ENCODE results near the gene STMN3.
A peak's percentile ranks its signal among the peaks of the same experiment; 100 is the strongest.
"Not testable (repeated sequence)": the region's sequence is repeated elsewhere in the genome, so short reads cannot be mapped to it uniquely, and the experiment has no call there.

The STMN3 gene

GRCh38 chr20:63641146-63641791 lies 12.0 kb downstream of the STMN3 start:
- DNase-seq, result peak in 1 of 2 donors; percentile 71
- Mint-ChIP-seq H3K9me3 (no peaks in the 10 kb centered on the region), H3K4me3 (peak overlapping the region; percentile 69 to 79), H3K27ac (peak overlapping the region in 1 of 2 donors; percentile 93), H3K4me1 (peaks cover 51% of the 10 kb centered on the region), H3K27me3 (no peaks in the 10 kb centered on the region)
- ATAC-seq, result peak; percentile 45

DNA sequence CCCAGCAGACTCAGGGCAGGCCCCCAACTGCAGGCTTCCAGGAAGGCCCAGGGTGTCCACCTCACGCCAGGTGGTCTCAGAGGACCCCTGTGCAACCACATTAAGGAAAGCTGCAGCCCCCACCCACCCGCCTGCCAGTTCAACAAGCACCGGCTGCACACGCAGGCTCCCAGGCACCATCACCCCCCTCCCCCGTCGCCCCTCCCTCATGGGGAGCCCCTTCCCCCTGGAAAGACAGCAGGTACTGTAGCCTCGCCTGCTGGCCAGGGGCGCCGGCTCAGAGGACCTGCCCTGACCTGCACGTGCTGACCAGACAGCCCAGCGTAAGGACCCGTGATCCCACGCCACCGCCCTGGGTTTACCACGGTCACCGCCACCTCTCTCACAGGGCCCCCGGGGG lies 12.5 kb downstream of the STMN3 start:
- not testable (repeated sequence) for H3K27me3 Mint-ChIP-seq, H3K27ac Mint-ChIP-seq, ATAC-seq, H3K9me3 Mint-ChIP-seq
- H3K4me1 Mint-ChIP-seq, result peaks cover 56% of the 10 kb centered on the region
- peak overlapping the region; percentile 72 to 100 for H3K4me3 Mint-ChIP-seq
- DNase-seq, result peak in 1 of 2 donors; percentile 26

DNA sequence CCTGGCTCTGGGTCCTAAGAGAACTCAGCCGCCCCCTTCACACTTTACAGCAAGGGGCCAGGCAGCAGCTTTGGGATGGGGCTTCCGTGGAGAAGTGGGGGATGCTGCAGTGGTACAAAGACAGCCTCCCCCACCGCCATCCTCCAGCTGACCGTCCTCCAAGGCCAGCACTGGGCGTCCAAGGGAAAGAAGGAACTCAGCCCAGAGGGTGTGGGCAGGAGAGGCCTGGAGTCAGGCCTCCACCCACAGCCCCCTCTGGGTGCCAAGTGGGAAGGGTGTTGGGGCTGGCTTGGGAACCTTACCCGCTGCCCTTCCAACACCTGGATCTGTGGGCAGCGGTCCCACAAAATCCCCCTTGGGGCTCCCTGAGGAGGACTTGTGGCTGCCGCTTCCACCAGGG lies 13.1 kb downstream of the STMN3 start:
- Mint-ChIP-seq H3K27ac (peak overlapping the region; percentile 67 to 69), H3K4me3 (peak overlapping the region; percentile 99 to 100), H3K9me3 (no peaks in the 10 kb centered on the region), H3K27me3 (no peaks in the 10 kb centered on the region), H3K4me1 (peaks cover 62% of the 10 kb centered on the region)
- DNase-seq (no peak), ATAC-seq (no peak)

DNA sequence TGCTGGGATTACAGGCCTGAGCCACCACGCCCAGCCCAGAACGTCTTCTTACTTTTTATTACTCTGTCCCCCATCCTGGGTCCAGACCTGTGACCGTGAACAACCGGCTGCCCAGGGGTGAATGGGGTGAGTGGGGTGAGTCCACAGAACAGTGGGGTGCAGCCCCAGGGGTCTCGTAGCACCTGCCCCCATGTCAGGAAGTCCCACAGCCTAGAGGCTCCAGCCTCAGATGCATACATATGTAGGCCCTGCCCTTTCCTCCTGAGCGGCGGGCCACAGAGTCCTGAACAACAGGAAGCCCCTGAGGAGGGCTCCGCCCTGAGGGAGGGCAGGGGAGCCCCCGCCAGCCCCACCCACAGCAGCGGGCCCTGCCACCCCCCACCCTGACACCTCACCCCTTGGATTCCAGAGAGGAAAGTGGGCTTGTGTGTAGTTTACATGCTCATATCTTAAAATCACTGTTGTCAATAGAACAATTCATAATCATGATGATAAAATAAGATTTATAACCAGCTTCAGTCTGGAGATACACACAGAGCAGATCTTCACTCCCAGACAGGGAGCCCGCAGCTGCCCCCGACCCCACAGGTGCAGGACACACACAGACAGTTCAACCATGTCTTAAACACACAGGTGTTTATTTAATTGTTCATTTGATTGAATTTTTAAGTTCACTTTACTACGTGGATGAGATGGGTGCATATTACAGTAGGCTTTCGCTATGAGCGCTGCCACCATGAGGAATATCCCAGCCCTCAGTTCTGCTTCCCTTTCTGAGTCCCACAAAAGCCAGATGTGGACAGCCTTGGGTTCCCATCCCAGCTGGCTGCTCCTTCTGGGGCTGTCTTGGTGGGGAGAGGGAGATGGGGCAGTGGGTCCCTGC lies 13.9 kb downstream of the STMN3 start:
- Mint-ChIP-seq H3K4me1 (peaks cover 69% of the 10 kb centered on the region), H3K4me3 (peak overlapping the region; percentile 99 to 100), H3K9me3 (no peaks in the 10 kb centered on the region), H3K27me3 (no peaks in the 10 kb centered on the region), H3K27ac (peak overlapping the region; percentile 99)
- ATAC-seq (peak; percentile 70), DNase-seq (peak; percentile 71 to 81)

GRCh38 chr20:63636752-63637628 lies 16.2 kb downstream of the STMN3 start:
- Mint-ChIP-seq H3K4me3 (peak overlapping the region in 1 of 2 donors; percentile 62), H3K27ac (peak overlapping the region in 1 of 2 donors; percentile 67), H3K4me1 (peaks cover 68% of the 10 kb centered on the region), H3K27me3 (no peaks in the 10 kb centered on the region), H3K9me3 (no peaks in the 10 kb centered on the region)
- DNase-seq (peak in 1 of 2 donors; percentile 38), ATAC-seq (no peak)

GRCh38 chr20:63635431-63636141 lies 17.6 kb downstream of the STMN3 start:
- H3K9me3 Mint-ChIP-seq, result no peaks in the 10 kb centered on the region
- ATAC-seq (peak; percentile 86), DNase-seq (peak; percentile 63 to 80)
- H3K27me3 Mint-ChIP-seq, result no peaks in the 10 kb centered on the region
- H3K4me3 Mint-ChIP-seq, result peak overlapping the region; percentile 41 to 76
- peaks cover 78% of the 10 kb centered on the region for H3K4me1 Mint-ChIP-seq
- peak overlapping the region; percentile 78 to 80 for H3K27ac Mint-ChIP-seq

GRCh38 chr20:63633732-63634131 lies 19.5 kb downstream of the STMN3 start:
- DNase-seq (no peak), ATAC-seq (no peak)
- no peak overlapping the region for H3K4me3 Mint-ChIP-seq
- H3K27me3 Mint-ChIP-seq, result no peaks in the 10 kb centered on the region
- peaks cover 76% of the 10 kb centered on the region for H3K4me1 Mint-ChIP-seq
- peak overlapping the region in 1 of 2 donors; percentile 63 for H3K27ac Mint-ChIP-seq
- H3K9me3 Mint-ChIP-seq, result no peaks in the 10 kb centered on the region

DNA sequence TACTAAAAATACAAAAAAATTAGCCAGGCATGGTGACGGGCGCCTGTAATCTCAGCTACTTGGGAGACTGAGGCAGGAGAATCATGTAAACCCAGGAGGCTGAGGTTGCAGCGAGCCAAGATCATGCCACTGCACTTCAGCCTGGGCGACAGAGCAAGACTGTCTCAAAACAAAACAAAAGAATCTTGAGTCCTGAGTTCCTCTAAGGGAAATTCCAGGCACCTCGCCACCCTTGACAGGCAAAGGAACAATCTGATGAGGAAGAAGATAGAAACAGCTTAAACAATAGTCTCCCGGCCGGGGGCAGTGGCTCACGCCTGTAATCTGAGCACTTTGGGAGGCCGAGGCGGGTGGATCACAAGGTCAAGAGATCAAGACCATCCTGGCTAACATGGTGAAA lies 21.8 kb downstream of the STMN3 start:
- not testable (repeated sequence) for H3K4me3 Mint-ChIP-seq, DNase-seq, H3K9me3 Mint-ChIP-seq, ATAC-seq, H3K27ac Mint-ChIP-seq, H3K27me3 Mint-ChIP-seq
- peaks cover 62% of the 10 kb centered on the region for H3K4me1 Mint-ChIP-seq

DNA sequence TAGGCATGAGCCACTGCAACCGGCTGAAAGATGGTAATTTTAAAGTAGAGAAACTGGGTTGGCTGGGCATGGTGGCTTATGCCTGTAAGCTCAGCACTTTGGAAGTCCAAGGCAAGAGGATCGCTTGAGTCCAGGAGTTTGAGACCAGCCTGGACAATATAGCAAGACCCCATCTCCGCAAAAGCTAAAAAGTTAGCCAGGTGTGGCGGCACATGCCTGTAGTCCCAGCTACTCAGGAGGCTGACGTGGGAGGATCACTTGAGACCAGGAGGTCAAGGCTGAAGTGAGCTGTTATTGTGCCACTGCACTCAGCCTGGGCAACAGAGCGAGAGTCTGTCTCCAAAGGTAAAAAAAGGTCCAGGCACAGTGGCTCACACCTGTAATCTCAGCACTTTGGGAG lies 22.3 kb downstream of the STMN3 start:
- H3K4me1 Mint-ChIP-seq, result peaks cover 60% of the 10 kb centered on the region
- H3K9me3 Mint-ChIP-seq, result not testable (repeated sequence)

GRCh38 chr20:63628246-63628975 lies 24.8 kb downstream of the STMN3 start:
- Mint-ChIP-seq H3K27me3 (no peaks in the 10 kb centered on the region), H3K9me3 (no peaks in the 10 kb centered on the region), H3K27ac (peak overlapping the region; percentile 94 to 99), H3K4me3 (peak overlapping the region; percentile 91 to 98), H3K4me1 (peaks cover 48% of the 10 kb centered on the region)
- DNase-seq (peak; percentile 69 to 77), ATAC-seq (peak; percentile 67)

More for the DNA sequence above, 22.3 kb downstream of the STMN3 start:
- not testable (repeated sequence) for H3K27me3 Mint-ChIP-seq, ATAC-seq, H3K27ac Mint-ChIP-seq, H3K4me3 Mint-ChIP-seq, DNase-seq

- Mint-ChIP-seq H3K27me3 (no peaks in the 10 kb centered on the region), H3K27ac (peak overlapping the region; percentile 94 to 99), H3K4me1 (peaks cover 49% of the 10 kb centered on the region), H3K9me3 (no peaks in the 10 kb centered on the region), H3K4me3 (peak overlapping the region; percentile 91 to 98)
- ATAC-seq (peak; percentile 17), DNase-seq (no peak)
Measured at GRCh38 chr20:63627751-63628245, 25.4 kb downstream of the STMN3 start.

GRCh38 chr20:63627129-63627750 lies 26.0 kb downstream of the STMN3 start:
- DNase-seq (peak; percentile 94 to 95), ATAC-seq (peak; percentile 86)
- Mint-ChIP-seq H3K9me3 (no peaks in the 10 kb centered on the region), H3K4me1 (peaks cover 51% of the 10 kb centered on the region), H3K27me3 (no peaks in the 10 kb centered on the region), H3K4me3 (peak overlapping the region; percentile 91 to 98), H3K27ac (peak overlapping the region; percentile 89 to 94)

DNA sequence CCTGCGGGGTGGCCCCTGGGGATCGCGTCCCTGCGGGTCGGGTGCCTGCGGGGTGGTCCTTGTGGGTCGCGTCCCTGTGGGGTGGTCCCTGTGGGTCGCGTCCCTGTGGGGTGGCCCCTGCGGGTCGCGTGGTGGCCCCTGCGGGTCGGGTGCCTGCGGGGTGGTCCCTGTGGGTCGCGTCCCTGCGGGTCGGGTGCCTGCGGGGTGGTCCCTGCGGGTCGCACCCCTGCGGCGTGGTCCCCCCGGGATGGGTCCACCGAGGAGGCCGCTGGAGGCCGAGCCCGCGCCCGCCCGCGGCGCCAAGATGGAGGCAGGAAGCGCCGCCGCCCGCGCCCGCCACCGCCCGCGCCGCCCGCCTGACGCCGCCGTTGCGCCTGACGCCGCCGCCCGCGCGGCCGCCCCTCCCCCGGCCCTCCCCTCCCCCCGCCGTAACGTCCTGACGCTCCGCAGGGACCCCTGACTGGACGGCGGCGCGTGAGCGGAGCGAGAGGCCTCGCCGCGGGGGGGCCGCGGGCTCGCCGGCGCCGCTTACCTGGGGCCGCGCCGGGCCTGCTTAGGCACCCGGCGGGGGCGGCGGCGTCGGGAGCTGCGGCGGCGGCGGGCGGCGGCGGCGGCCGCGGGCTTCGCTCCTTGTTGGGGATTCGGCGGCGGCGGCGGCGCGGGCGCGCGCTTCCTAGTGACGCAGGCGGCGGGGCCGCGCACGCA lies 26.6 kb downstream of the STMN3 start, which contains the start of gene GMEB2:
GMEB2 (minus strand) TSS at position 678 of the 705 bp plus-strand sequence. CDS start 7,704 bp downstream, outside the sequence.
- no peaks in the 10 kb centered on the region for H3K9me3 Mint-ChIP-seq
- no peaks in the 10 kb centered on the region for H3K27me3 Mint-ChIP-seq
- peak within 1 kb of the TSS; percentile 91 to 98 for H3K4me3 Mint-ChIP-seq
- peaks cover 53% of the 10 kb centered on the region for H3K4me1 Mint-ChIP-seq
- DNase-seq (peak in 1 of 2 donors; percentile 72), ATAC-seq (peak; percentile 65)
- H3K27ac Mint-ChIP-seq, result peak within 1 kb of the TSS; percentile 94 to 99

Data from stimulated activated naive CD8-positive, alpha-beta T cell treated with anti-CD3 and anti-CD28 coated beads, Interleukin-15, amount 100 ng/mL, for 72 hours (primary cell).